HG02571 (cell line): ENCODE data around the gene OR6K6.

Experiments used
- ATAC-seq: cut with Tn5 transposase; IDR thresholded peaks from one replicate; pipeline ENCODE4 v1.9.1; 2021; ENCODE audit warnings: mild to moderate bottlenecking, moderate library complexity; ENCODE audit not compliant: unreplicated experiment

OR6K6 gene

GRCh38 chr1:158800526-158800925, 46.0 kb downstream of the OR6K6 start:
- ATAC-seq, result no peak

- ATAC-seq, result no peak
These were observed 46.9 kb downstream of the OR6K6 start for GRCh38 chr1:158801396-158801795.

DNA sequence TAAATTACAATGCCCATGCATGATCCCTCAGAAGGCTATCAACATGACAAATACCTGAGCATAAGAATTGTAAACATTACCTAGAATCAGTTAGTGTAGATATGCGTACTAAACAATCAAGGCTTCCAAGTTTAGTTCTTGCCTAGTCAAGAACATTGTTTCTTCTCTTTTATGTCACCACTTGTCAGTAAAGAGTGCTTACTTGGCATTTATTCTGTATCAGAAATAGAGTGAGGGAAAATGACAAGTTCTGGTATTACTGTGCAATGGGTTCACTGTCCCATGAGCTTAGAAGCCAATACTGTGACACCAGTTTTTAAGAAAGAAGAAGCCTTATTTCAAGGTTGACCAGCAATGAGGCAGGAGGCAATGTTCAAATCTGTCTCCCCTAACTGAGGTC, 49.2 kb downstream of the OR6K6 start:
- ATAC-seq, result no peak
